ENCODE data around the gene GALR3.

DNA sequence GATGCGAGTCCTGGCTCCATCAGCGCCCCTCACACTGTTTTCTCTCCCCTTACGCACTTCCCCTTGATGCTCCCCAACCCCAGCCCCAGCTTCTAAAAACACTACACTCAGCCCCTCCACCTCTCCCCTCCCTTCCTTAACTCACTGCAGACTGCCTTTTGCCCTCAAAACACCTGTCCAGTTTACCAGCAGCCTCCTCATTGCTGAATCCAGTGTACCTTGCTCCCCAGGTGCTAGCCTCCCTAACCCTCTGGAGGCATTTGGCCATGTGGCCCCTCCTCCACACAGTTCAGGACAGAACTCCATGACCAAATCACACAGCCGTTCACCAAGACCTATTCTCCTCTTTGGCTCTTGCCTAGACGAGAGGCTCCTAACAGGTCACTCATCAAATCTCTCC is 2.8 kb upstream of the GALR3 start:
- TF ChIP-seq, protein P1, sequence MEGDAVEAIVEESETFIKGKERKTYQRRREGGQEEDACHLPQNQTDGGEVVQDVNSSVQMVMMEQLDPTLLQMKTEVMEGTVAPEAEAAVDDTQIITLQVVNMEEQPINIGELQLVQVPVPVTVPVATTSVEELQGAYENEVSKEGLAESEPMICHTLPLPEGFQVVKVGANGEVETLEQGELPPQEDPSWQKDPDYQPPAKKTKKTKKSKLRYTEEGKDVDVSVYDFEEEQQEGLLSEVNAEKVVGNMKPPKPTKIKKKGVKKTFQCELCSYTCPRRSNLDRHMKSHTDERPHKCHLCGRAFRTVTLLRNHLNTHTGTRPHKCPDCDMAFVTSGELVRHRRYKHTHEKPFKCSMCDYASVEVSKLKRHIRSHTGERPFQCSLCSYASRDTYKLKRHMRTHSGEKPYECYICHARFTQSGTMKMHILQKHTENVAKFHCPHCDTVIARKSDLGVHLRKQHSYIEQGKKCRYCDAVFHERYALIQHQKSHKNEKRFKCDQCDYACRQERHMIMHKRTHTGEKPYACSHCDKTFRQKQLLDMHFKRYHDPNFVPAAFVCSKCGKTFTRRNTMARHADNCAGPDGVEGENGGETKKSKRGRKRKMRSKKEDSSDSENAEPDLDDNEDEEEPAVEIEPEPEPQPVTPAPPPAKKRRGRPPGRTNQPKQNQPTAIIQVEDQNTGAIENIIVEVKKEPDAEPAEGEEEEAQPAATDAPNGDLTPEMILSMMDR (IDR thresholded peaks at IDR 0.05; ENCODE audit: low read depth, low read length, missing input control), result no peak
- TF ChIP-seq ZBTB33 (IDR thresholded peaks at IDR 0.05) (no peak), HNF4G (IDR thresholded peaks at IDR 0.05) (no peak), TAF1 (conservative IDR thresholded peaks at IDR 0.05) (no peak), RAD21 (IDR thresholded peaks at IDR 0.05) (no peak), MAX (IDR thresholded peaks at IDR 0.05) (no peak), JUND (IDR thresholded peaks at IDR 0.05) (no peak), EGR1 (IDR thresholded peaks at IDR 0.05; ENCODE audit: low read depth in 2 of 2) (no peak), NR2F2 (IDR thresholded peaks at IDR 0.05) (no peak), RXRA (IDR thresholded peaks at IDR 0.05) (no peak)
- TF ChIP-seq, protein P2, sequence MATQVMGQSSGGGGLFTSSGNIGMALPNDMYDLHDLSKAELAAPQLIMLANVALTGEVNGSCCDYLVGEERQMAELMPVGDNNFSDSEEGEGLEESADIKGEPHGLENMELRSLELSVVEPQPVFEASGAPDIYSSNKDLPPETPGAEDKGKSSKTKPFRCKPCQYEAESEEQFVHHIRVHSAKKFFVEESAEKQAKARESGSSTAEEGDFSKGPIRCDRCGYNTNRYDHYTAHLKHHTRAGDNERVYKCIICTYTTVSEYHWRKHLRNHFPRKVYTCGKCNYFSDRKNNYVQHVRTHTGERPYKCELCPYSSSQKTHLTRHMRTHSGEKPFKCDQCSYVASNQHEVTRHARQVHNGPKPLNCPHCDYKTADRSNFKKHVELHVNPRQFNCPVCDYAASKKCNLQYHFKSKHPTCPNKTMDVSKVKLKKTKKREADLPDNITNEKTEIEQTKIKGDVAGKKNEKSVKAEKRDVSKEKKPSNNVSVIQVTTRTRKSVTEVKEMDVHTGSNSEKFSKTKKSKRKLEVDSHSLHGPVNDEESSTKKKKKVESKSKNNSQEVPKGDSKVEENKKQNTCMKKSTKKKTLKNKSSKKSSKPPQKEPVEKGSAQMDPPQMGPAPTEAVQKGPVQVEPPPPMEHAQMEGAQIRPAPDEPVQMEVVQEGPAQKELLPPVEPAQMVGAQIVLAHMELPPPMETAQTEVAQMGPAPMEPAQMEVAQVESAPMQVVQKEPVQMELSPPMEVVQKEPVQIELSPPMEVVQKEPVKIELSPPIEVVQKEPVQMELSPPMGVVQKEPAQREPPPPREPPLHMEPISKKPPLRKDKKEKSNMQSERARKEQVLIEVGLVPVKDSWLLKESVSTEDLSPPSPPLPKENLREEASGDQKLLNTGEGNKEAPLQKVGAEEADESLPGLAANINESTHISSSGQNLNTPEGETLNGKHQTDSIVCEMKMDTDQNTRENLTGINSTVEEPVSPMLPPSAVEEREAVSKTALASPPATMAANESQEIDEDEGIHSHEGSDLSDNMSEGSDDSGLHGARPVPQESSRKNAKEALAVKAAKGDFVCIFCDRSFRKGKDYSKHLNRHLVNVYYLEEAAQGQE (IDR thresholded peaks at IDR 0.05), result no peak
- TF ChIP-seq, protein P3, sequence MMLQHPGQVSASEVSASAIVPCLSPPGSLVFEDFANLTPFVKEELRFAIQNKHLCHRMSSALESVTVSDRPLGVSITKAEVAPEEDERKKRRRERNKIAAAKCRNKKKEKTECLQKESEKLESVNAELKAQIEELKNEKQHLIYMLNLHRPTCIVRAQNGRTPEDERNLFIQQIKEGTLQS (IDR thresholded peaks at IDR 0.05), result no peak
